GM06990 (cell line): ENCODE data around the gene OPCML.

Experiments used
- DNase-seq: peaks from one replicate; pipeline ENCODE4 v3.0.0-alpha.2; 2011; ENCODE audit not compliant: insufficient read length; ENCODE audit errors: extremely low read depth
- H3K27me3 ChIP-seq: replicated peaks from 2 replicates; pipeline ENCODE4 v1.6.0; 2011; ENCODE audit warnings: low read length; ENCODE audit not compliant: control insufficient read depth, insufficient read depth
- H3K36me3 ChIP-seq: 2 replicates; pipeline ENCODE4 v1.5.1; 2011; ENCODE audit warnings: low read length; ENCODE audit not compliant: control insufficient read depth, insufficient read depth
- H3K4me3 ChIP-seq: replicated peaks from 2 replicates; pipeline ENCODE4 v1.5.1; 2011; ENCODE audit warnings: low read depth, mild to moderate bottlenecking, control low read depth, low read length
- TF ChIP-seq, protein P1 (sequence below): IDR thresholded peaks from 2 replicates; pipeline ENCODE4 v1.5.1; 2011; ENCODE audit warnings: low read length, control low read depth, mild to moderate bottlenecking, inconsistent platforms; ENCODE audit not compliant: insufficient read depth, poor library complexity, severe bottlenecking

Gene OPCML

GRCh38 chr11:133501643-133502539 is 30.4 kb downstream of the OPCML start:
- Histone ChIP-seq H3K4me3 (no peak overlapping the region), H3K27me3 (no peaks in the 10 kb centered on the region; the same call in none of the 2 replicates), H3K36me3 (no peaks in the 10 kb centered on the region)
- TF ChIP-seq, protein P1, sequence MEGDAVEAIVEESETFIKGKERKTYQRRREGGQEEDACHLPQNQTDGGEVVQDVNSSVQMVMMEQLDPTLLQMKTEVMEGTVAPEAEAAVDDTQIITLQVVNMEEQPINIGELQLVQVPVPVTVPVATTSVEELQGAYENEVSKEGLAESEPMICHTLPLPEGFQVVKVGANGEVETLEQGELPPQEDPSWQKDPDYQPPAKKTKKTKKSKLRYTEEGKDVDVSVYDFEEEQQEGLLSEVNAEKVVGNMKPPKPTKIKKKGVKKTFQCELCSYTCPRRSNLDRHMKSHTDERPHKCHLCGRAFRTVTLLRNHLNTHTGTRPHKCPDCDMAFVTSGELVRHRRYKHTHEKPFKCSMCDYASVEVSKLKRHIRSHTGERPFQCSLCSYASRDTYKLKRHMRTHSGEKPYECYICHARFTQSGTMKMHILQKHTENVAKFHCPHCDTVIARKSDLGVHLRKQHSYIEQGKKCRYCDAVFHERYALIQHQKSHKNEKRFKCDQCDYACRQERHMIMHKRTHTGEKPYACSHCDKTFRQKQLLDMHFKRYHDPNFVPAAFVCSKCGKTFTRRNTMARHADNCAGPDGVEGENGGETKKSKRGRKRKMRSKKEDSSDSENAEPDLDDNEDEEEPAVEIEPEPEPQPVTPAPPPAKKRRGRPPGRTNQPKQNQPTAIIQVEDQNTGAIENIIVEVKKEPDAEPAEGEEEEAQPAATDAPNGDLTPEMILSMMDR, result no peak
- no peak for DNase-seq

- no peak overlapping the region for H3K4me3 ChIP-seq
- H3K36me3 ChIP-seq, result no peaks in the 10 kb centered on the region
- DNase-seq, result no peak
- no peaks in the 10 kb centered on the region; the same call in none of the 2 replicates for H3K27me3 ChIP-seq
- TF ChIP-seq, protein P1, result no peak
Observed at GRCh38 chr11:133500936-133501335, 31.4 kb downstream of the OPCML start.

DNA sequence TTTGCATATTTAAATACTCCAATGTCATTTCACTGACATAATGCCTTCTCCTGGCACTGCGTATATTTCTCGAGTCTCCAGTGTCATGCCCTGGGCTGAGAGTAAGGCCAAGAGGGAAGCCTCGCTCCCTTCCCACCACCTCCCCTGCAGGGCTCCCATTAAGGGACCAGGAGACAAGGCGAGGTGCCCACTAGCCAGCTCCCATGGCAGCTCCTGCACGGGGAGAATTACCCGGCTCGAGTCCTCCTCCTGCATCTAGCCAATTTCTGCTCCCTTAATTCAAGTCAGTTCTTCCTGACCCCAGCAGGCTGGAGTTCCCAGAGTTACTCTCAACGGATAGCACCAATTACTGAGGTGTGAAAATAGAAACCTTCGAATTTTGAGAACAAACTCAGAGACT is 31.9 kb downstream of the OPCML start:
- TF ChIP-seq, protein P1, result no peak
- no peaks in the 10 kb centered on the region; the same call in none of the 2 replicates for H3K27me3 ChIP-seq
- no peaks in the 10 kb centered on the region for H3K36me3 ChIP-seq
- no peak overlapping the region for H3K4me3 ChIP-seq
- DNase-seq, result no peak

DNA sequence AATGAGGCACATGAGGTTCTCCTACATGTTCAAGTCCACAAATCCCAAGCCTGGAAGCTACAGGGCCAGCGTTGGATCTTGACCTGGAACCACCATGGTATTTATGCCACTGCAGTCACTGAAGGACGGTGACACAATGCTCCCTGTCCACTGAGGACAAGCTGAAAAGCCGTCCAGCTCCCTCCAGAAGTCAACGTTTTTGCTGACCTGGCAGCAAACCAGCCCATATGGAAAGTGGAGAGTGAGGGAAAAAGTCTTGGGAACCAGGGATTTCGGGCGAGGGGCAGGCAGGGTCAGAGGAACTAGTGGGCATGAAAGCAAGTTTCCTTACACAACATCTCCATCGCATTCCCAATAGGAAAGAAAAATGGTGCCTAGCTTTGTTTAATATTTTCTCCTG is 33.3 kb downstream of the OPCML start:
- Histone ChIP-seq H3K4me3 (no peak overlapping the region), H3K36me3 (no peaks in the 10 kb centered on the region), H3K27me3 (no peaks in the 10 kb centered on the region; the same call in none of the 2 replicates)
- DNase-seq, result no peak
- TF ChIP-seq, protein P1, result no peak

GRCh38 chr11:133497477-133498140 is 34.7 kb downstream of the OPCML start:
- Histone ChIP-seq H3K27me3 (no peaks in the 10 kb centered on the region; the same call in 1 of the 2 replicates), H3K36me3 (no peaks in the 10 kb centered on the region), H3K4me3 (no peak overlapping the region)
- TF ChIP-seq, protein P1, result no peak
- no peak for DNase-seq
